Measurements from ENCODE around the gene ZNF691. TPM values are rescaled to one million over a fixed set of nuclear protein-coding genes. Genes with fewer than 3 reads are reported as not detected.
"Not testable (repeated sequence)": the region's sequence is repeated elsewhere in the genome, so short reads cannot be mapped to it uniquely, and the experiment has no call there.

ZNF691 gene
- polyA plus RNA-seq, 1 donor: 11.8 TPM

- Histone ChIP-seq H3K36me3 (ENCODE audit: control insufficient read depth, insufficient read depth, low read length) (no peaks in the 10 kb centered on the region), H3K27me3 (ENCODE audit: control insufficient read depth, insufficient read depth, low read length) (peaks cover 8% of the 10 kb centered on the region), H3K4me3 (ENCODE audit: low read length) (no peak overlapping the region), H3K9me3 (ENCODE audit: control insufficient read depth, low read depth, low read length) (peaks cover 4% of the 10 kb centered on the region), H3K27ac (ENCODE audit: low read length) (no peak overlapping the region), H3K4me1 (ENCODE audit: control insufficient read depth, insufficient read depth, low read length) (no peaks in the 10 kb centered on the region)
- DNase-seq: no peak
- no CpG with 5 or more reads among the region's 4 CpGs for WGBS (ENCODE audit: insufficient coverage, low lambda C conversion rate)
Measured at GRCh38 chr1:42880384-42880783, 34.0 kb downstream of the ZNF691 start.

- WGBS (ENCODE audit: insufficient coverage, low lambda C conversion rate): 88% methylated on average over 3 of the region's 16 CpGs
- Histone ChIP-seq H3K36me3 (ENCODE audit: control insufficient read depth, insufficient read depth, low read length) (no peaks in the 10 kb centered on the region), H3K27ac (ENCODE audit: low read length) (no peak overlapping the region), H3K9me3 (ENCODE audit: control insufficient read depth, low read depth, low read length) (peaks cover 8% of the 10 kb centered on the region), H3K4me1 (ENCODE audit: control insufficient read depth, insufficient read depth, low read length) (no peaks in the 10 kb centered on the region), H3K4me3 (ENCODE audit: low read length) (no peak overlapping the region), H3K27me3 (ENCODE audit: control insufficient read depth, insufficient read depth, low read length) (no peaks in the 10 kb centered on the region)
- DNase-seq: no peak
Measured at GRCh38 chr1:42886046-42886739, 39.8 kb downstream of the ZNF691 start.

- no peaks in the 10 kb centered on the region for H3K4me1 ChIP-seq (ENCODE audit: control insufficient read depth, insufficient read depth, low read length)
- H3K36me3 ChIP-seq (ENCODE audit: control insufficient read depth, insufficient read depth, low read length): no peaks in the 10 kb centered on the region
- H3K9me3 ChIP-seq (ENCODE audit: control insufficient read depth, low read depth, low read length): peaks cover 8% of the 10 kb centered on the region
- no peak overlapping the region for H3K27ac ChIP-seq (ENCODE audit: low read length)
- H3K4me3 ChIP-seq (ENCODE audit: low read length): no peak overlapping the region
- H3K27me3 ChIP-seq (ENCODE audit: control insufficient read depth, insufficient read depth, low read length): no peaks in the 10 kb centered on the region
- WGBS (ENCODE audit: insufficient coverage, low lambda C conversion rate): no CpG with 5 or more reads among the region's 21 CpGs
- no peak for DNase-seq
Measured at GRCh38 chr1:42886800-42887199, 40.4 kb downstream of the ZNF691 start.

GRCh38 chr1:42887366-42887765, 41.0 kb downstream of the ZNF691 start:
- Histone ChIP-seq H3K27ac (ENCODE audit: low read length) (no peak overlapping the region), H3K27me3 (ENCODE audit: control insufficient read depth, insufficient read depth, low read length) (no peaks in the 10 kb centered on the region), H3K9me3 (ENCODE audit: control insufficient read depth, low read depth, low read length) (peaks cover 8% of the 10 kb centered on the region), H3K36me3 (ENCODE audit: control insufficient read depth, insufficient read depth, low read length) (no peaks in the 10 kb centered on the region), H3K4me1 (ENCODE audit: control insufficient read depth, insufficient read depth, low read length) (no peaks in the 10 kb centered on the region), H3K4me3 (ENCODE audit: low read length) (no peak overlapping the region)
- no CpG with 5 or more reads among the region's 20 CpGs for WGBS (ENCODE audit: insufficient coverage, low lambda C conversion rate)
- DNase-seq: no peak

GRCh38 chr1:42888013-42888633, 41.7 kb downstream of the ZNF691 start:
- Histone ChIP-seq H3K27ac (ENCODE audit: low read length) (no peak overlapping the region), H3K4me3 (ENCODE audit: low read length) (no peak overlapping the region), H3K36me3 (ENCODE audit: control insufficient read depth, insufficient read depth, low read length) (no peaks in the 10 kb centered on the region), H3K4me1 (ENCODE audit: control insufficient read depth, insufficient read depth, low read length) (no peaks in the 10 kb centered on the region), H3K9me3 (ENCODE audit: control insufficient read depth, low read depth, low read length) (peaks cover 8% of the 10 kb centered on the region), H3K27me3 (ENCODE audit: control insufficient read depth, insufficient read depth, low read length) (peaks cover 1% of the 10 kb centered on the region)
- WGBS (ENCODE audit: insufficient coverage, low lambda C conversion rate): no CpG with 5 or more reads among the region's 31 CpGs
- DNase-seq: no peak

- H3K36me3 ChIP-seq (ENCODE audit: control insufficient read depth, insufficient read depth, low read length): no peaks in the 10 kb centered on the region
- H3K9me3 ChIP-seq (ENCODE audit: control insufficient read depth, low read depth, low read length): peaks cover 8% of the 10 kb centered on the region
- no peak overlapping the region for H3K4me3 ChIP-seq (ENCODE audit: low read length)
- no peak overlapping the region for H3K27ac ChIP-seq (ENCODE audit: low read length)
- no peaks in the 10 kb centered on the region for H3K4me1 ChIP-seq (ENCODE audit: control insufficient read depth, insufficient read depth, low read length)
- DNase-seq: no peak
- H3K27me3 ChIP-seq (ENCODE audit: control insufficient read depth, insufficient read depth, low read length): peaks cover 4% of the 10 kb centered on the region
- 87% methylated on average over 3 of the region's 4 CpGs for WGBS (ENCODE audit: insufficient coverage, low lambda C conversion rate)
Measured at GRCh38 chr1:42889264-42889663, 42.9 kb downstream of the ZNF691 start.

- H3K9me3 ChIP-seq (ENCODE audit: control insufficient read depth, low read depth, low read length): peaks cover 8% of the 10 kb centered on the region
- WGBS (ENCODE audit: insufficient coverage, low lambda C conversion rate): no CpG with 5 or more reads among the region's 5 CpGs
Measured at GRCh38 chr1:42891465-42892138, 45.2 kb downstream of the ZNF691 start.

GRCh38 chr1:42899960-42900359, 53.5 kb downstream of the ZNF691 start:
- not testable (repeated sequence) for DNase-seq; H3K4me1 ChIP-seq (ENCODE audit: control insufficient read depth, insufficient read depth, low read length); H3K9me3 ChIP-seq (ENCODE audit: control insufficient read depth, low read depth, low read length); H3K27ac ChIP-seq (ENCODE audit: low read length); H3K4me3 ChIP-seq (ENCODE audit: low read length); H3K36me3 ChIP-seq (ENCODE audit: control insufficient read depth, insufficient read depth, low read length); H3K27me3 ChIP-seq (ENCODE audit: control insufficient read depth, insufficient read depth, low read length)
- no CpG with 5 or more reads among the region's 4 CpGs for WGBS (ENCODE audit: insufficient coverage, low lambda C conversion rate)

More at GRCh38 chr1:42891465-42892138, 45.2 kb downstream of the ZNF691 start:
- Histone ChIP-seq H3K4me1 (ENCODE audit: control insufficient read depth, insufficient read depth, low read length) (no peaks in the 10 kb centered on the region), H3K4me3 (ENCODE audit: low read length) (no peak overlapping the region), H3K27ac (ENCODE audit: low read length) (no peak overlapping the region), H3K36me3 (ENCODE audit: control insufficient read depth, insufficient read depth, low read length) (no peaks in the 10 kb centered on the region), H3K27me3 (ENCODE audit: control insufficient read depth, insufficient read depth, low read length) (peaks cover 4% of the 10 kb centered on the region)
- no peak for DNase-seq

Other genes with a start within 250 kb of the ZNF691 start
- gene PPIH, start 188.2 kb upstream of the ZNF691 start, polyA plus RNA-seq: 54.5 TPM
- 563 TPM for gene YBX1, start 164.2 kb upstream of the ZNF691 start, polyA plus RNA-seq
- 1.5 TPM for gene CLDN19, start 106.4 kb upstream of the ZNF691 start, polyA plus RNA-seq
- gene P3H1, start 79.6 kb upstream of the ZNF691 start, polyA plus RNA-seq: 23.2 TPM
- gene C1orf50, start 79.4 kb upstream of the ZNF691 start, polyA plus RNA-seq: 8.4 TPM
- 0.10 TPM for gene TMEM269, start 61.6 kb upstream of the ZNF691 start, polyA plus RNA-seq
- 21.8 TPM for gene ERMAP, start 29.5 kb upstream of the ZNF691 start, polyA plus RNA-seq
- 39.1 TPM for gene SVBP, start 29.2 kb upstream of the ZNF691 start, polyA plus RNA-seq
- gene SLC2A1, start 112.3 kb downstream of the ZNF691 start, polyA plus RNA-seq: 58.7 TPM